HG03108 (cell line): Measurements from ENCODE around the gene CFD.
"Not testable (repeated sequence)": the region's sequence is repeated elsewhere in the genome, so short reads cannot be mapped to it uniquely, and the experiment has no call there.

Source experiments
- ATAC-seq: cut with Tn5 transposase; IDR thresholded peaks from one replicate; pipeline ENCODE4 v1.9.1; 2021; ENCODE audit warnings: moderate library complexity; ENCODE audit not compliant: unreplicated experiment

CFD gene

GRCh38 chr19:870963-871401 is 11.5 kb downstream of the CFD start:
- no peak for ATAC-seq

- no peak for ATAC-seq
These were observed 12.2 kb downstream of the CFD start for GRCh38 chr19:871446-872265.

- ATAC-seq, result no peak
These were observed 12.9 kb downstream of the CFD start for GRCh38 chr19:872266-872951.

- ATAC-seq, result no peak
These were observed 13.6 kb downstream of the CFD start for GRCh38 chr19:873084-873483.

GRCh38 chr19:873561-874041 is 14.1 kb downstream of the CFD start:
- no peak for ATAC-seq

GRCh38 chr19:875265-875879 is 15.9 kb downstream of the CFD start:
- no peak for ATAC-seq

- no peak for ATAC-seq
These were observed 16.6 kb downstream of the CFD start for GRCh38 chr19:876089-876488.

- no peak for ATAC-seq
These were observed 17.4 kb downstream of the CFD start for GRCh38 chr19:876780-877314.

GRCh38 chr19:877992-878660 is 18.7 kb downstream of the CFD start:
- ATAC-seq, result not testable (repeated sequence)

- not testable (repeated sequence) for ATAC-seq
These were observed 19.5 kb downstream of the CFD start for GRCh38 chr19:878751-879561.

GRCh38 chr19:879711-880438 is 20.4 kb downstream of the CFD start:
- ATAC-seq, result no peak

- ATAC-seq, result no peak
These were observed 22.1 kb downstream of the CFD start for GRCh38 chr19:881385-882071.

GRCh38 chr19:882871-883497 is 23.5 kb downstream of the CFD start:
- ATAC-seq, result no peak

- ATAC-seq, result no peak
These were observed 24.3 kb downstream of the CFD start for GRCh38 chr19:883661-884211.

GRCh38 chr19:884420-885211 is 25.2 kb downstream of the CFD start:
- ATAC-seq, result no peak

- ATAC-seq, result no peak
These were observed 26.2 kb downstream of the CFD start for GRCh38 chr19:885536-886224.

GRCh38 chr19:887072-887471 is 27.6 kb downstream of the CFD start:
- ATAC-seq, result no peak
